HG02571 (cell line): ENCODE measurements around the gene BAZ2B.

Source experiments
- ATAC-seq: cut with Tn5 transposase; IDR thresholded peaks from one replicate; pipeline ENCODE4 v1.9.1; 2021; ENCODE audit warnings: mild to moderate bottlenecking, moderate library complexity; ENCODE audit not compliant: unreplicated experiment

The BAZ2B gene

GRCh38 chr2:159573846-159574606 is 42.3 kb downstream of the BAZ2B start:
- ATAC-seq: no peak

- ATAC-seq: no peak
Measured at GRCh38 chr2:159573294-159573693, 43.1 kb downstream of the BAZ2B start.

GRCh38 chr2:159572459-159572858 is 43.9 kb downstream of the BAZ2B start:
- ATAC-seq: no peak

GRCh38 chr2:159571540-159572260 is 44.6 kb downstream of the BAZ2B start:
- no peak for ATAC-seq

GRCh38 chr2:159564081-159564480 is 52.3 kb downstream of the BAZ2B start:
- no peak for ATAC-seq

- no peak for ATAC-seq
Measured at GRCh38 chr2:159562248-159562647, 54.1 kb downstream of the BAZ2B start.

- ATAC-seq: no peak
Measured at GRCh38 chr2:159561786-159562185, 54.6 kb downstream of the BAZ2B start.

- no peak for ATAC-seq
Measured at GRCh38 chr2:159561242-159561641, 55.1 kb downstream of the BAZ2B start.

- ATAC-seq: no peak
Measured at GRCh38 chr2:159559034-159559433, 57.3 kb downstream of the BAZ2B start.

- ATAC-seq: no peak
Measured at GRCh38 chr2:159558479-159558878, 57.9 kb downstream of the BAZ2B start.

- ATAC-seq: no peak
Measured at GRCh38 chr2:159557437-159558034, 58.8 kb downstream of the BAZ2B start.

GRCh38 chr2:159555651-159556392 is 60.5 kb downstream of the BAZ2B start:
- ATAC-seq: no peak

GRCh38 chr2:159553727-159554126 is 62.6 kb downstream of the BAZ2B start:
- ATAC-seq: no peak

GRCh38 chr2:159551806-159552205 is 64.5 kb downstream of the BAZ2B start:
- no peak for ATAC-seq

GRCh38 chr2:159550231-159550630 is 66.1 kb downstream of the BAZ2B start:
- no peak for ATAC-seq

- ATAC-seq: no peak
Measured at GRCh38 chr2:159549234-159549633, 67.1 kb downstream of the BAZ2B start.

GRCh38 chr2:159546716-159547430 is 69.5 kb downstream of the BAZ2B start:
- ATAC-seq: no peak

- no peak for ATAC-seq
Measured at GRCh38 chr2:159546039-159546438, 70.3 kb downstream of the BAZ2B start.

- ATAC-seq: no peak
Measured at GRCh38 chr2:159545085-159545484, 71.3 kb downstream of the BAZ2B start.

GRCh38 chr2:159542101-159542500 is 74.2 kb downstream of the BAZ2B start:
- ATAC-seq: no peak

GRCh38 chr2:159539701-159540100 is 76.6 kb downstream of the BAZ2B start:
- no peak for ATAC-seq
